Astrocyte (in vitro differentiated cells and primary cell): ENCODE results near the gene SORT1. TPM values are rescaled to one million over a fixed set of nuclear protein-coding genes. Genes with fewer than 3 reads are reported as not detected.

ENCODE experiments used
- DNase-seq: peaks from one replicate; pipeline ENCODE4 v3.0.0-alpha.2; 2010; ENCODE audit warnings: low read depth
- FAIRE-seq: peaks from 2 replicates; lab custom pipeline; 2011; peaks lifted over from hg19 to GRCh38; lab: Jason Lieb, UNC
- H2AFZ ChIP-seq: 2 replicates; pipeline ENCODE4 v1.6.0; 2012; ENCODE audit warnings: low read depth, low read length, inconsistent platforms
- H3K27ac ChIP-seq: 2 replicates; pipeline ENCODE4 v1.5.1; 2011; ENCODE audit warnings: low read depth, low read length, inconsistent platforms
- H3K27me3 ChIP-seq: 2 replicates; pipeline ENCODE4 v1.6.0; 2011; ENCODE audit warnings: low read length, inconsistent platforms; ENCODE audit not compliant: insufficient read depth
- H3K36me3 ChIP-seq: 2 replicates; pipeline ENCODE4 v1.5.1; 2011; ENCODE audit warnings: low read length, inconsistent platforms; ENCODE audit not compliant: insufficient read depth
- H3K4me1 ChIP-seq: 2 replicates; pipeline ENCODE4 v1.5.1; 2011; ENCODE audit warnings: low read length, inconsistent platforms; ENCODE audit not compliant: insufficient read depth
- H3K4me2 ChIP-seq: 2 replicates; pipeline ENCODE4 v1.6.0; 2012; ENCODE audit warnings: low read length, inconsistent platforms
- H3K4me3 ChIP-seq: 2 replicates; pipeline ENCODE4 v1.5.1; 2011; ENCODE audit warnings: low read depth, mild to moderate bottlenecking, low read length, inconsistent platforms; ENCODE audit not compliant: insufficient read depth
- H3K79me2 ChIP-seq: 2 replicates; pipeline ENCODE4 v1.6.0; 2012; ENCODE audit warnings: mild to moderate bottlenecking, low read length, inconsistent platforms; ENCODE audit not compliant: insufficient read depth
- H3K9ac ChIP-seq: 2 replicates; pipeline ENCODE4 v1.6.0; 2012; ENCODE audit warnings: mild to moderate bottlenecking, low read length, inconsistent platforms
- H3K9me3 ChIP-seq: 2 replicates; pipeline ENCODE4 v1.5.1; 2012; ENCODE audit warnings: low read depth, mild to moderate bottlenecking, low read length, inconsistent platforms; ENCODE audit not compliant: insufficient read depth
- H4K20me1 ChIP-seq: 2 replicates; pipeline ENCODE4 v1.6.0; 2012; ENCODE audit warnings: low read length, inconsistent platforms; ENCODE audit not compliant: insufficient read depth
- H3K27ac Mint-ChIP-seq: one replicate; pipeline ENCODE4 v1.8.0; 2021; ENCODE audit warnings: mild to moderate bottlenecking, mixed read lengths; ENCODE audit not compliant: unreplicated experiment
- H3K27me3 Mint-ChIP-seq: one replicate; pipeline ENCODE4 v1.8.0; 2021; ENCODE audit warnings: low read depth, mixed read lengths; ENCODE audit not compliant: unreplicated experiment
- H3K36me3 Mint-ChIP-seq: one replicate; pipeline ENCODE4 v1.8.0; 2021; ENCODE audit warnings: low read depth, mixed read lengths; ENCODE audit not compliant: unreplicated experiment
- H3K4me1 Mint-ChIP-seq: one replicate; pipeline ENCODE4 v1.8.0; 2021; ENCODE audit warnings: low read depth, mixed read lengths; ENCODE audit not compliant: unreplicated experiment
- H3K4me3 Mint-ChIP-seq: one replicate; pipeline ENCODE4 v1.8.0; 2021; ENCODE audit warnings: mild to moderate bottlenecking, moderate library complexity, mixed read lengths; ENCODE audit not compliant: unreplicated experiment
- H3K9me3 Mint-ChIP-seq: one replicate; pipeline ENCODE4 v1.8.0; 2021; ENCODE audit warnings: mild to moderate bottlenecking, mixed read lengths; ENCODE audit not compliant: unreplicated experiment
- CTCF ChIP-seq: IDR thresholded peaks from 2 replicates; pipeline ENCODE4 v1.5.1; 2011; ENCODE audit warnings: low read depth, mild to moderate bottlenecking, inconsistent platforms, low read length, moderate library complexity; ENCODE audit not compliant: insufficient read depth
- EZH2 ChIP-seq: IDR thresholded peaks from 2 replicates; pipeline ENCODE4 v1.6.1; 2012; ENCODE audit warnings: mild to moderate bottlenecking, low read length, inconsistent platforms; ENCODE audit not compliant: insufficient read depth
- total RNA-seq: library from RNA; stranded (reverse); gene quantifications from 2 replicates; pipeline ENCODE4 v1.2.1, GENCODE V29; 2021

Gene SORT1
- total RNA-seq, 1 donor from 2014 or later = 135 TPM

GRCh38 chr1:109404838-109405237 is 7.1 kb upstream of the SORT1 start:
- H3K27me3 Mint-ChIP-seq = no peaks in the 10 kb centered on the region
- H3K27me3 ChIP-seq = no peaks in the 10 kb centered on the region
- DNase-seq = no peak

GRCh38 chr1:109402025-109402424 is 4.3 kb upstream of the SORT1 start:
- no peak for DNase-seq
- Mint-ChIP-seq H3K27me3 (no peaks in the 10 kb centered on the region), H3K4me1 (peaks cover 6% of the 10 kb centered on the region)

More at GRCh38 chr1:109404838-109405237, 7.1 kb upstream of the SORT1 start:
- peaks cover 2% of the 10 kb centered on the region for H3K4me1 Mint-ChIP-seq
- Histone ChIP-seq H2AFZ (no peak overlapping the region), H3K27ac (no peak overlapping the region), H3K4me1 (no peaks in the 10 kb centered on the region), H3K4me3 (no peak overlapping the region), H3K9ac (no peak overlapping the region), H4K20me1 (peaks cover 25% of the 10 kb centered on the region), H3K36me3 (peaks cover 35% of the 10 kb centered on the region), H3K79me2 (peaks cover 3% of the 10 kb centered on the region), H3K4me2 (no peak overlapping the region), H3K9me3 (no peaks in the 10 kb centered on the region)
- no peak for FAIRE-seq
- H3K36me3 Mint-ChIP-seq = peaks cover 9% of the 10 kb centered on the region
- H3K27ac Mint-ChIP-seq = no peak overlapping the region
- TF ChIP-seq CTCF (no peak), EZH2 (no peak)
- H3K9me3 Mint-ChIP-seq = no peaks in the 10 kb centered on the region
- no peak overlapping the region for H3K4me3 Mint-ChIP-seq

More at GRCh38 chr1:109402025-109402424, 4.3 kb upstream of the SORT1 start:
- peaks cover 4% of the 10 kb centered on the region for H3K36me3 Mint-ChIP-seq
- H3K4me2 ChIP-seq = no peak overlapping the region
- no peak overlapping the region for H3K4me3 ChIP-seq
- H3K27me3 ChIP-seq = no peaks in the 10 kb centered on the region
- no peaks in the 10 kb centered on the region for H3K9me3 ChIP-seq
- H3K4me3 Mint-ChIP-seq = no peak overlapping the region
- H3K27ac ChIP-seq = no peak overlapping the region
- H4K20me1 ChIP-seq = peaks cover 17% of the 10 kb centered on the region
- H2AFZ ChIP-seq = no peak overlapping the region
- FAIRE-seq = no peak
- H3K9ac ChIP-seq = no peak overlapping the region
- H3K36me3 ChIP-seq = peaks cover 15% of the 10 kb centered on the region
- H3K27ac Mint-ChIP-seq = no peak overlapping the region
- TF ChIP-seq CTCF (no peak), EZH2 (no peak)
- H3K9me3 Mint-ChIP-seq = no peaks in the 10 kb centered on the region
- peaks cover 7% of the 10 kb centered on the region for H3K4me1 ChIP-seq
- H3K79me2 ChIP-seq = peaks cover 5% of the 10 kb centered on the region
